Measurements from ENCODE around the gene ZNF273.
"Not testable (repeated sequence)": the region's sequence is repeated elsewhere in the genome, so short reads cannot be mapped to it uniquely, and the experiment has no call there.

ZNF273 gene

GRCh38 chr7:64907641-64908326 is 4.7 kb downstream of the ZNF273 start:
- no peak overlapping the region for H3K4me3 ChIP-seq (ENCODE audit: low read length)
- DNase-seq (ENCODE audit: low read depth), result peak; percentile 45

GRCh38 chr7:64908358-64908757 is 5.3 kb downstream of the ZNF273 start:
- no peak overlapping the region for H3K4me3 ChIP-seq (ENCODE audit: low read length)
- DNase-seq (ENCODE audit: low read depth), result no peak
- TF ChIP-seq CTCF (conservative IDR thresholded peaks at IDR 0.05; ENCODE audit: low read length), result no peak

More at GRCh38 chr7:64907641-64908326, 4.7 kb downstream of the ZNF273 start:
- no peak for TF ChIP-seq CTCF (conservative IDR thresholded peaks at IDR 0.05; ENCODE audit: low read length)

GRCh38 chr7:64914557-64914956 is 11.5 kb downstream of the ZNF273 start:
- DNase-seq (ENCODE audit: low read depth), result no peak
- no peak overlapping the region for H3K4me3 ChIP-seq (ENCODE audit: low read length)
- no peak for TF ChIP-seq CTCF (conservative IDR thresholded peaks at IDR 0.05; ENCODE audit: low read length)

GRCh38 chr7:64915301-64915700 is 12.2 kb downstream of the ZNF273 start:
- not testable (repeated sequence) for H3K4me3 ChIP-seq (ENCODE audit: low read length)

GRCh38 chr7:64928252-64929187 is 25.4 kb downstream of the ZNF273 start:
- H3K4me3 ChIP-seq (ENCODE audit: low read length); DNase-seq (ENCODE audit: low read depth): not testable (repeated sequence)

More at GRCh38 chr7:64915301-64915700, 12.2 kb downstream of the ZNF273 start:
- not testable (repeated sequence) for DNase-seq (ENCODE audit: low read depth)

- H3K4me3 ChIP-seq (ENCODE audit: low read length), result no peak overlapping the region
- no peak for TF ChIP-seq CTCF (conservative IDR thresholded peaks at IDR 0.05; ENCODE audit: low read length)
- no peak for DNase-seq (ENCODE audit: low read depth)
Measured at GRCh38 chr7:64934478-64934877, 31.4 kb downstream of the ZNF273 start.

- no peak for TF ChIP-seq CTCF (conservative IDR thresholded peaks at IDR 0.05; ENCODE audit: low read length)
- no peak for DNase-seq (ENCODE audit: low read depth)
- no peak overlapping the region for H3K4me3 ChIP-seq (ENCODE audit: low read length)
Measured at GRCh38 chr7:64938540-64938939, 35.5 kb downstream of the ZNF273 start.

- DNase-seq (ENCODE audit: low read depth); H3K4me3 ChIP-seq (ENCODE audit: low read length): not testable (repeated sequence)
Measured at GRCh38 chr7:64940021-64940420, 36.9 kb downstream of the ZNF273 start.

- not testable (repeated sequence) for DNase-seq (ENCODE audit: low read depth); H3K4me3 ChIP-seq (ENCODE audit: low read length)
Measured at GRCh38 chr7:64944667-64945502, 41.8 kb downstream of the ZNF273 start.

Measured in AG10803 (cell line).